Activated naive CD4-positive, alpha-beta T cell treated with anti-CD3 and anti-CD28 coated beads for 36 hours (primary cell): ENCODE results near the gene STARD5. TPM values are rescaled to one million over a fixed set of nuclear protein-coding genes. Genes with fewer than 3 reads are reported as not detected.
A peak's percentile ranks its signal among the peaks of the same experiment; 100 is the strongest.

Source experiments
- CTCF ChIA-PET: fragments of 350-600 bp; sonication (Branson Sonifier 250); formaldehyde crosslinking; loops from one replicate; lab custom pipeline; 2021; ENCODE audit warnings: antibody characterized with exemption; lab: Charles Lee
- DNase-seq: peaks from one replicate; pipeline ENCODE4 v3.0.0-alpha.2; 2020
- H3K27ac Mint-ChIP-seq: one replicate; pipeline ENCODE4 v1.8.0; 2021; ENCODE audit warnings: mild to moderate bottlenecking, mixed read lengths
- H3K27me3 Mint-ChIP-seq: one replicate; pipeline ENCODE4 v1.8.0; 2021; ENCODE audit warnings: low read depth, mixed read lengths
- H3K36me3 Mint-ChIP-seq: one replicate; pipeline ENCODE4 v1.8.0; 2021; ENCODE audit warnings: low read depth, mixed read lengths
- H3K4me1 Mint-ChIP-seq: one replicate; pipeline ENCODE4 v1.8.0; 2021; ENCODE audit warnings: low read depth, mixed read lengths
- H3K4me3 Mint-ChIP-seq: one replicate; pipeline ENCODE4 v1.8.0; 2021; ENCODE audit warnings: mild to moderate bottlenecking, moderate library complexity, mixed read lengths
- H3K9me3 Mint-ChIP-seq: one replicate; pipeline ENCODE4 v1.8.0; 2021; ENCODE audit warnings: mixed read lengths
- intact Hi-C: fragments of 100-400 bp; cut with micrococcal nuclease; formaldehyde crosslinking; loops from one replicate; pipeline ENCODE4 v1.15.1; 2023
- total RNA-seq, 2 experiments: library from RNA; stranded (reverse); gene quantifications; one replicate each; pipeline ENCODE4 v1.2.3, GENCODE V29; 2021

Gene STARD5
- total RNA-seq, 2 experiments from 2014 or later, result 10.1 to 11.7 TPM

- Mint-ChIP-seq H3K9me3 (peaks cover 16% of the 10 kb centered on the region), H3K36me3 (peaks cover 22% of the 10 kb centered on the region), H3K27me3 (no peaks in the 10 kb centered on the region), H3K4me3 (no peak overlapping the region), H3K27ac (no peak overlapping the region), H3K4me1 (peaks cover 74% of the 10 kb centered on the region)
- CTCF ChIA-PET, result interaction anchor here (0.8 to 2.8 kb wide), 9 partner anchors 11 to 121 kb away, joined by 3 to 17 read pairs (median 6); no protein-coding TSS in a partner anchor
- intact Hi-C loops, result loop anchor here (10.0 kb wide), 2 partner anchors 205 to 1125 kb away; no protein-coding TSS in a partner anchor
- peak; percentile 3 for DNase-seq
These were observed 44.1 kb downstream of the STARD5 start for GRCh38 chr15:81279621-81280485.

- no peaks in the 10 kb centered on the region for H3K27me3 Mint-ChIP-seq
- no peak overlapping the region for H3K4me3 Mint-ChIP-seq
- no peak overlapping the region for H3K27ac Mint-ChIP-seq
- peaks cover 70% of the 10 kb centered on the region for H3K4me1 Mint-ChIP-seq
- H3K9me3 Mint-ChIP-seq, result peaks cover 16% of the 10 kb centered on the region
- H3K36me3 Mint-ChIP-seq, result peaks cover 18% of the 10 kb centered on the region
- DNase-seq, result no peak
- CTCF ChIA-PET, result interaction anchor here (0.8 to 4.2 kb wide), 5 partner anchors 11 to 121 kb away, joined by 3 to 43 read pairs (median 7); no protein-coding TSS in a partner anchor
- intact Hi-C loops, result loop anchor here (10.0 kb wide), 1 partner anchor 206 kb away; no protein-coding TSS in a partner anchor
These were observed 45.5 kb downstream of the STARD5 start for GRCh38 chr15:81278306-81279029.

- Mint-ChIP-seq H3K27ac (no peak overlapping the region), H3K27me3 (no peaks in the 10 kb centered on the region), H3K4me3 (no peak overlapping the region), H3K36me3 (peaks cover 18% of the 10 kb centered on the region), H3K9me3 (peaks cover 16% of the 10 kb centered on the region), H3K4me1 (peaks cover 67% of the 10 kb centered on the region)
- CTCF ChIA-PET, result interaction anchor here (1.4 to 4.2 kb wide), 5 partner anchors 8 to 23 kb away, joined by 3 to 43 read pairs (median 7); no protein-coding TSS in a partner anchor
- DNase-seq, result no peak
- intact Hi-C loops, result loop anchor here (10.0 kb wide), 1 partner anchor 207 kb away; no protein-coding TSS in a partner anchor
These were observed 46.1 kb downstream of the STARD5 start for GRCh38 chr15:81277851-81278250.

- no peak overlapping the region for H3K27ac Mint-ChIP-seq
These were observed 47.0 kb downstream of the STARD5 start for GRCh38 chr15:81276967-81277366.

GRCh38 chr15:81275711-81276392 lies 48.1 kb downstream of the STARD5 start:
- Mint-ChIP-seq H3K27ac (peak overlapping the region; percentile 57), H3K4me1 (peaks cover 52% of the 10 kb centered on the region), H3K4me3 (no peak overlapping the region), H3K36me3 (peaks cover 12% of the 10 kb centered on the region), H3K9me3 (peaks cover 16% of the 10 kb centered on the region), H3K27me3 (no peaks in the 10 kb centered on the region)
- intact Hi-C loops, result loop anchor here (1.0 to 10.0 kb wide), 4 partner anchors 20 to 209 kb away; no protein-coding TSS in a partner anchor
- CTCF ChIA-PET, result interaction anchor here (0.7 to 5.6 kb wide), 27 partner anchors 8 to 172 kb away, joined by 3 to 98 read pairs (median 7); partner anchors contain the start of gene STARD5
- DNase-seq, result no peak

More at GRCh38 chr15:81276967-81277366, 47.0 kb downstream of the STARD5 start:
- peaks cover 16% of the 10 kb centered on the region for H3K9me3 Mint-ChIP-seq
- intact Hi-C loops, result loop anchor here (10.0 kb wide), 1 partner anchor 208 kb away; no protein-coding TSS in a partner anchor
- no peaks in the 10 kb centered on the region for H3K27me3 Mint-ChIP-seq
- H3K4me3 Mint-ChIP-seq, result no peak overlapping the region
- DNase-seq, result no peak
- H3K4me1 Mint-ChIP-seq, result peaks cover 63% of the 10 kb centered on the region
- H3K36me3 Mint-ChIP-seq, result peaks cover 16% of the 10 kb centered on the region
- CTCF ChIA-PET, result interaction anchor here (1.4 to 4.2 kb wide), 4 partner anchors 9 to 24 kb away, joined by 3 to 43 read pairs (median 12); no protein-coding TSS in a partner anchor

- H3K4me3 Mint-ChIP-seq, result no peak overlapping the region
- CTCF ChIA-PET, result interaction anchor here (0.7 to 5.6 kb wide), 30 partner anchors 9 to 273 kb away, joined by 3 to 98 read pairs (median 6); partner anchors contain the start of gene STARD5
- intact Hi-C loops, result loop anchor here (1.0 to 10.0 kb wide), 4 partner anchors 21 to 210 kb away; no protein-coding TSS in a partner anchor
- H3K9me3 Mint-ChIP-seq, result peaks cover 16% of the 10 kb centered on the region
- no peaks in the 10 kb centered on the region for H3K27me3 Mint-ChIP-seq
- DNase-seq, result peak; percentile 94
- H3K27ac Mint-ChIP-seq, result peak overlapping the region; percentile 56
- peaks cover 51% of the 10 kb centered on the region for H3K4me1 Mint-ChIP-seq
- H3K36me3 Mint-ChIP-seq, result peaks cover 12% of the 10 kb centered on the region
These were observed 48.8 kb downstream of the STARD5 start for GRCh38 chr15:81274931-81275707.

- no peak for DNase-seq
- Mint-ChIP-seq H3K9me3 (peaks cover 16% of the 10 kb centered on the region), H3K27ac (no peak overlapping the region), H3K36me3 (peaks cover 10% of the 10 kb centered on the region), H3K4me3 (no peak overlapping the region), H3K27me3 (no peaks in the 10 kb centered on the region), H3K4me1 (peaks cover 45% of the 10 kb centered on the region)
- intact Hi-C loops, result loop anchor here (10.0 kb wide), 1 partner anchor 211 kb away; no protein-coding TSS in a partner anchor
- CTCF ChIA-PET, result interaction anchor here (0.6 to 5.6 kb wide), 22 partner anchors 8 to 990 kb away, joined by 3 to 98 read pairs (median 7); partner anchors contain the start of gene STARD5
These were observed 49.7 kb downstream of the STARD5 start for GRCh38 chr15:81274255-81274654.

GRCh38 chr15:81273855-81274254 lies 50.1 kb downstream of the STARD5 start:
- H3K9me3 Mint-ChIP-seq, result peaks cover 16% of the 10 kb centered on the region
- CTCF ChIA-PET, result interaction anchor here (0.6 to 5.6 kb wide), 18 partner anchors 8 to 990 kb away, joined by 3 to 98 read pairs (median 8); partner anchors contain the start of gene STARD5
- peaks cover 49% of the 10 kb centered on the region for H3K4me1 Mint-ChIP-seq
- no peak overlapping the region for H3K4me3 Mint-ChIP-seq
- no peak for DNase-seq
- intact Hi-C loops, result loop anchor here (10.0 kb wide), 1 partner anchor 211 kb away; no protein-coding TSS in a partner anchor
- H3K27ac Mint-ChIP-seq, result no peak overlapping the region
- H3K36me3 Mint-ChIP-seq, result peaks cover 10% of the 10 kb centered on the region
- H3K27me3 Mint-ChIP-seq, result no peaks in the 10 kb centered on the region

GRCh38 chr15:81273200-81273599 lies 50.7 kb downstream of the STARD5 start:
- no peaks in the 10 kb centered on the region for H3K27me3 Mint-ChIP-seq
- H3K4me1 Mint-ChIP-seq, result peaks cover 42% of the 10 kb centered on the region
- H3K4me3 Mint-ChIP-seq, result no peak overlapping the region
- H3K27ac Mint-ChIP-seq, result no peak overlapping the region
- CTCF ChIA-PET, result interaction anchor here (0.8 to 5.6 kb wide), 8 partner anchors 7 to 166 kb away, joined by 3 to 98 read pairs (median 8); no protein-coding TSS in a partner anchor
- intact Hi-C loops, result loop anchor here (10.0 kb wide), 1 partner anchor 212 kb away; no protein-coding TSS in a partner anchor
- H3K36me3 Mint-ChIP-seq, result peaks cover 10% of the 10 kb centered on the region
- peaks cover 13% of the 10 kb centered on the region for H3K9me3 Mint-ChIP-seq
- DNase-seq, result no peak
